Neural progenitor cell (in vitro differentiated cells): Measurements from ENCODE around the gene KLHL3. TPM values are rescaled to one million over a fixed set of nuclear protein-coding genes. Genes with fewer than 3 reads are reported as not detected.

Source experiments
- DNase-seq: peaks from one replicate; pipeline ENCODE4 v3.0.0-alpha.2; 2016; ENCODE audit warnings: low spot score
- H2AFZ ChIP-seq: fragments of 200-600 bp; sonication (generic); replicated peaks from 2 replicates; pipeline ENCODE4 v1.6.1; 2016; ENCODE audit warnings: antibody characterized with exemption
- H3F3A ChIP-seq: fragments of 200-600 bp; sonication (generic); 2 replicates; pipeline ENCODE4 v1.6.1; 2016; ENCODE audit warnings: antibody characterized with exemption, low read depth
- H3K27ac ChIP-seq: fragments of 200-600 bp; sonication (generic); 2 replicates; pipeline ENCODE4 v1.5.1; 2016; ENCODE audit warnings: mild to moderate bottlenecking
- H3K27me3 ChIP-seq: fragments of 200-600 bp; sonication (generic); 2 replicates; pipeline ENCODE4 v1.6.1; 2016; ENCODE audit warnings: mild to moderate bottlenecking, moderate library complexity
- H3K36me3 ChIP-seq: fragments of 200-600 bp; sonication (generic); 2 replicates; pipeline ENCODE4 v1.5.1; 2016
- H3K4me1 ChIP-seq: fragments of 200-600 bp; sonication (generic); 2 replicates; pipeline ENCODE4 v1.6.1; 2016; ENCODE audit warnings: mixed run types
- H3K4me2 ChIP-seq: fragments of 200-600 bp; sonication (generic); 2 replicates; pipeline ENCODE4 v1.6.1; 2016
- H3K4me3 ChIP-seq: fragments of 200-600 bp; sonication (generic); 2 replicates; pipeline ENCODE4 v1.5.1; 2016
- H3K79me2 ChIP-seq: fragments of 200-600 bp; sonication (generic); 2 replicates; pipeline ENCODE4 v1.6.1; 2016; ENCODE audit warnings: low read depth
- H3K9ac ChIP-seq: fragments of 200-600 bp; sonication (generic); 2 replicates; pipeline ENCODE4 v1.6.1; 2016
- H3K9me3 ChIP-seq: fragments of 200-600 bp; sonication (generic); 2 replicates; pipeline ENCODE4 v1.5.1; 2016; ENCODE audit warnings: low read depth
- H4K20me1 ChIP-seq: fragments of 200-600 bp; sonication (generic); 2 replicates; pipeline ENCODE4 v1.6.1; 2016; ENCODE audit warnings: low read depth
- H3K27ac Mint-ChIP-seq: 3 replicates; pipeline ENCODE4 v1.8.0; 2021; ENCODE audit warnings: mixed read lengths
- H3K27me3 Mint-ChIP-seq: 2 replicates; pipeline ENCODE4 v1.8.0; 2022; ENCODE audit warnings: low read depth, mild to moderate bottlenecking, inconsistent platforms, moderate library complexity, mixed read lengths; ENCODE audit not compliant: insufficient read depth
- H3K36me3 Mint-ChIP-seq: 3 replicates; pipeline ENCODE4 v1.8.0; 2021; ENCODE audit warnings: mixed read lengths
- H3K4me1 Mint-ChIP-seq: 3 replicates; pipeline ENCODE4 v1.8.0; 2021; ENCODE audit warnings: mixed read lengths
- H3K4me3 Mint-ChIP-seq: 3 replicates; pipeline ENCODE4 v1.8.0; 2021; ENCODE audit warnings: mild to moderate bottlenecking, moderate library complexity, mixed read lengths
- H3K9me3 Mint-ChIP-seq: 3 replicates; pipeline ENCODE4 v1.8.0; 2020; ENCODE audit warnings: mixed read lengths
- EZH2 ChIP-seq: fragments of 200-600 bp; sonication (generic); IDR thresholded peaks from 2 replicates; pipeline ENCODE4 v1.6.1; 2017; ENCODE audit warnings: antibody characterized with exemption, mild to moderate bottlenecking, moderate library complexity
- EZH2phosphoT487 ChIP-seq: fragments of 200-600 bp; sonication (generic); IDR thresholded peaks from 2 replicates; pipeline ENCODE4 v1.6.1; 2017; ENCODE audit warnings: antibody characterized with exemption
- microRNA counts: library from miRNA; unstranded; fragments of <30 nt; microRNA quantifications from one replicate; lab custom pipeline; 2016
- microRNA-seq: library from miRNA; unstranded; fragments of <30 nt; microRNA quantifications from one replicate; pipeline ENCODE4, GENCODE V29; 2016
- small RNA-seq: library from RNA; depleted of rRNA; stranded (forward); fragments of <200 nt; gene quantifications from one replicate; pipeline ENCODE3, GENCODE V24; 2015
- total RNA-seq: library from RNA; depleted of rRNA; stranded (reverse); fragments of >200 nt; gene quantifications from 2 replicates; pipeline ENCODE4 v1.2.3, GENCODE V29; 2015; ENCODE audit warnings: low replicate concordance
- TF ChIP-seq, protein P1 (sequence below): fragments of 200-600 bp; sonication (generic); IDR thresholded peaks from 2 replicates; pipeline ENCODE4 v1.5.1; 2017; ENCODE audit warnings: antibody characterized with exemption, mild to moderate bottlenecking

Gene KLHL3
- total RNA-seq, 1 donor from 2014 or later, result 26.8 TPM

DNA sequence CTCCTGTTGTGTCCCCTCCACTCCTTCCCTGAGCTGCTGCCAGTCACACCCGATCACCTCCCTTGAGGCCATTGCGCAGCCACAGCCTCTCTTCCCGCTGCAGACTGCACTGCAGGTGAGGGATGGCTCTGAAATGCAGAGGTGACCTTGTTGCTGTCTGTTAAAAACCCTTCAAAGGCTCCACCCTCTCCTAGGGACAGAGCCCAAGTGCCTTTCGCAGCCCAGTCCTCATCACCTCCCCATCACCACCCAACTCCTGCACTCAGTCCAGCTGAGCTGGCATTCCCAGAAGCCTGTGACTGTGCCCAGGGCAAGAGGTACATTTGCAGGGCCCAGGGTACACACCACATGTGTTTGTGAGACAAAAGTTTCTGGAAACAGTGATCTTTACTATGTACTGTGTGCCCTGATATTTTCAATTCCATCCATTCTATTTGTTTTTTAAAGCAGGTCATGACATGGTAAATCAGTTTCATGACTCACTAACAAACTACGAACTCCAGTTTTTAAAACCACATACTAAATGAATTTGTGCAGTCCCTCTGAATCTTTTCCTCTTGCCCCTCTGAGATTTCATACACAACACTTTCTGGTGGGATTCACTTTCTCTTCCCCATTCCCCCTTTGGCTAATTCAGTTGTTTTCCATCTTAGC is 163.7 kb downstream of the KLHL3 start:
- Mint-ChIP-seq H3K36me3 (no peaks in the 10 kb centered on the region), H3K4me1 (peaks cover 20% of the 10 kb centered on the region), H3K9me3 (no peaks in the 10 kb centered on the region), H3K4me3 (no peak overlapping the region), H3K27ac (no peak overlapping the region), H3K27me3 (peaks cover 7% of the 10 kb centered on the region)
- Histone ChIP-seq H3K27ac (no peak overlapping the region), H3K27me3 (no peaks in the 10 kb centered on the region), H3K4me2 (no peak overlapping the region), H3K9ac (no peak overlapping the region), H3K4me3 (no peak overlapping the region), H3K79me2 (no peaks in the 10 kb centered on the region), H3K9me3 (no peaks in the 10 kb centered on the region), H3K36me3 (no peaks in the 10 kb centered on the region), H3K4me1 (peaks cover 6% of the 10 kb centered on the region), H2AFZ (no peak overlapping the region), H4K20me1 (no peaks in the 10 kb centered on the region), H3F3A (no peaks in the 10 kb centered on the region)
- no peak for DNase-seq
- TF ChIP-seq EZH2phosphoT487 (no peak), EZH2 (no peak)
- TF ChIP-seq, protein P1, sequence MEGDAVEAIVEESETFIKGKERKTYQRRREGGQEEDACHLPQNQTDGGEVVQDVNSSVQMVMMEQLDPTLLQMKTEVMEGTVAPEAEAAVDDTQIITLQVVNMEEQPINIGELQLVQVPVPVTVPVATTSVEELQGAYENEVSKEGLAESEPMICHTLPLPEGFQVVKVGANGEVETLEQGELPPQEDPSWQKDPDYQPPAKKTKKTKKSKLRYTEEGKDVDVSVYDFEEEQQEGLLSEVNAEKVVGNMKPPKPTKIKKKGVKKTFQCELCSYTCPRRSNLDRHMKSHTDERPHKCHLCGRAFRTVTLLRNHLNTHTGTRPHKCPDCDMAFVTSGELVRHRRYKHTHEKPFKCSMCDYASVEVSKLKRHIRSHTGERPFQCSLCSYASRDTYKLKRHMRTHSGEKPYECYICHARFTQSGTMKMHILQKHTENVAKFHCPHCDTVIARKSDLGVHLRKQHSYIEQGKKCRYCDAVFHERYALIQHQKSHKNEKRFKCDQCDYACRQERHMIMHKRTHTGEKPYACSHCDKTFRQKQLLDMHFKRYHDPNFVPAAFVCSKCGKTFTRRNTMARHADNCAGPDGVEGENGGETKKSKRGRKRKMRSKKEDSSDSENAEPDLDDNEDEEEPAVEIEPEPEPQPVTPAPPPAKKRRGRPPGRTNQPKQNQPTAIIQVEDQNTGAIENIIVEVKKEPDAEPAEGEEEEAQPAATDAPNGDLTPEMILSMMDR, result no peak

DNA sequence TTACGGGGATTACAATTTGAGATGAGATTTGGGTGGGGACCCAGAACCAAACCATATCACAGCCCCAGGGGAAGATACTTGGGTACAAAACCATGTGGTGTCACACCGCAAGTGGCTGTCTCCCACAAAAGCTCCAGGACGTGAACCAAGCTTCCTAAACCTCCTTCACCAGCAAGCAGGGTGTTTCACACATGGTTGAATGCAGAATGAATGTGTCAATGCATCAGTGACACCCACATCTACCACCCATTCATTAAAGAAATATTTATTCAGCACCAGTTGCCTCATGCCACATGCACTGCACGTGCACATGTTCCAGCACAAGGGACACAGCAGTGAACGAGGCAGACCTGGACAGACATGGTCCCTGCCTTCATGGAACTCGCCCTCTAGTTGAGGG is 165.8 kb downstream of the KLHL3 start:
- Histone ChIP-seq H3K36me3 (no peaks in the 10 kb centered on the region), H3K4me1 (peaks cover 6% of the 10 kb centered on the region), H3K9ac (no peak overlapping the region), H2AFZ (no peak overlapping the region), H3K9me3 (no peaks in the 10 kb centered on the region), H3K4me3 (no peak overlapping the region), H3K4me2 (no peak overlapping the region), H3F3A (no peaks in the 10 kb centered on the region), H4K20me1 (no peaks in the 10 kb centered on the region), H3K27me3 (no peaks in the 10 kb centered on the region), H3K27ac (no peak overlapping the region), H3K79me2 (no peaks in the 10 kb centered on the region)
- DNase-seq, result no peak
- Mint-ChIP-seq H3K27ac (peak overlapping the region; percentile 52), H3K4me3 (no peak overlapping the region), H3K27me3 (peaks cover 14% of the 10 kb centered on the region), H3K4me1 (peaks cover 41% of the 10 kb centered on the region), H3K9me3 (no peaks in the 10 kb centered on the region), H3K36me3 (no peaks in the 10 kb centered on the region)
- no peak for TF ChIP-seq EZH2phosphoT487
- TF ChIP-seq, protein P1, result no peak
- no peak for TF ChIP-seq EZH2

MicroRNAs within 50 kb of the gene (microRNA counts, 767-probe panel; counts per million panel counts)
- microRNA hsa-miR-874 (lab: Ali Mortazavi, UCI), result 460 counts per million, percentile 90 among the panel's probes with 10 or more counts

Small RNA genes lying within 50 kb of the gene (microRNA-seq; reads per million reads assigned to microRNA genes)
- 351 reads per million, percentile 87 among the genes with 10 or more reads in this experiment for gene MIR874

Small RNA genes lying within 50 kb of the gene (small RNA-seq; reads per million reads assigned to genes)
- gene MIR874, result 2.8 reads per million, percentile 91 among the genes with 10 or more reads in this experiment

Other genes starting within 250 kb of the KLHL3 start
- gene SPOCK1, start 236.8 kb downstream of the KLHL3 start, total RNA-seq, result 6.3 and 6.9 TPM in 2 replicates
- gene HNRNPA0, start 18.3 kb upstream of the KLHL3 start, total RNA-seq, result 49.8 and 71.4 TPM in 2 replicates
- not detected in 2 replicates for gene MYOT, start 131.8 kb upstream of the KLHL3 start, total RNA-seq
- gene PKD2L2, start 153.4 kb upstream of the KLHL3 start, total RNA-seq, result not detected in 2 replicates